H1 (cell line): ENCODE measurements around the gene TENT5A. TPM values are rescaled to one million over a fixed set of nuclear protein-coding genes. Genes with fewer than 3 reads are reported as not detected.

Source experiments
- CTCF ChIA-PET: fragments of 300-600 bp; sonication (Branson Sonifier 250); formaldehyde crosslinking; loops from one replicate; lab custom pipeline; 2021; ENCODE audit not compliant: partially characterized antibody; lab: Charles Lee
- POLR2A ChIA-PET: fragments of 300-600 bp; sonication (Branson Sonifier 250); formaldehyde crosslinking; loops from one replicate; lab custom pipeline; 2021; ENCODE audit warnings: inconsistent platforms; ENCODE audit not compliant: partially characterized antibody; lab: Charles Lee
- DNase-seq, 2 experiments: peaks; one replicate each; pipeline versions ENCODE4 v3.0.0 to v3.0.0-alpha.2; 2010 to 2022; ENCODE audit warnings: low spot score in 2 of 2, low read depth in 1 of 2, mixed read lengths in 1 of 2
- FAIRE-seq: peaks from 2 replicates; lab custom pipeline; 2011; peaks lifted over from hg19 to GRCh38; lab: Jason Lieb, UNC
- H2AFZ ChIP-seq: 2 replicates; pipeline ENCODE4 v1.8.1; 2012; ENCODE audit warnings: low read length, inconsistent platforms
- H2AK5ac ChIP-seq: 2 replicates; pipeline ENCODE4 v1.6.1; 2013; ENCODE audit warnings: low read depth, low read length
- H2BK120ac ChIP-seq: replicated peaks from 2 replicates; pipeline ENCODE3; 2013; ENCODE audit warnings: low read depth, low read length, inconsistent platforms
- H2BK12ac ChIP-seq: 2 replicates; pipeline ENCODE4 v1.6.1; 2013; ENCODE audit warnings: low read depth, low read length
- H2BK15ac ChIP-seq: 2 replicates; pipeline ENCODE4 v1.6.1; 2013; ENCODE audit warnings: low read length
- H2BK20ac ChIP-seq: 2 replicates; pipeline ENCODE4 v1.6.1; 2013; ENCODE audit warnings: low read length
- H2BK5ac ChIP-seq: 2 replicates; pipeline ENCODE4 v1.6.1; 2013; ENCODE audit warnings: low read depth, low read length
- H3K14ac ChIP-seq: 2 replicates; pipeline ENCODE4 v1.6.1; 2013; ENCODE audit warnings: inconsistent platforms; ENCODE audit not compliant: insufficient read length
- H3K18ac ChIP-seq: 2 replicates; pipeline ENCODE4 v1.6.1; 2013; ENCODE audit warnings: low read length; ENCODE audit errors: extremely low read depth
- H3K23ac ChIP-seq: 2 replicates; pipeline ENCODE4 v1.6.1; 2013; ENCODE audit warnings: inconsistent platforms; ENCODE audit not compliant: insufficient read length
- H3K23me2 ChIP-seq: 2 replicates; pipeline ENCODE4 v1.6.1; 2013; ENCODE audit warnings: low read depth, low read length
- H3K27ac ChIP-seq: 2 replicates; pipeline ENCODE4 v1.6.1; 2011; ENCODE audit warnings: low read depth, low read length, inconsistent platforms
- H3K27me3 ChIP-seq, 4 experiments: replicated peaks in 1 of 4; 1 replicate in 1 of 4; 2 replicates in 3 of 4; pipeline versions ENCODE4 v1.6.1 to v1.8.1; 2011 to 2013; ENCODE audit warnings: low read length in 3 of 4, mild to moderate bottlenecking in 3 of 4, inconsistent platforms in 2 of 4, mixed read lengths in 2 of 4, moderate library complexity in 1 of 4; ENCODE audit not compliant: control insufficient read depth in 3 of 4, insufficient read depth in 3 of 4; ENCODE audit errors: extremely low read depth in 1 of 4
- H3K36me3 ChIP-seq, 4 experiments: 2 replicates each; pipeline versions ENCODE4 v1.6.1 to v1.8.1; 2011 to 2013; ENCODE audit warnings: mild to moderate bottlenecking in 4 of 4, low read length in 3 of 4, moderate library complexity in 2 of 4, control low read depth in 1 of 4, inconsistent platforms in 1 of 4; ENCODE audit not compliant: insufficient read depth in 4 of 4, control insufficient read depth in 2 of 4
- H3K4ac ChIP-seq: replicated peaks from 2 replicates; pipeline ENCODE3; 2013; ENCODE audit warnings: low read length, low read depth, mixed read lengths, inconsistent platforms; ENCODE audit not compliant: insufficient read length
- H3K4me1 ChIP-seq, 4 experiments: replicated peaks in 1 of 4; 1 replicate in 1 of 4; 2 replicates in 3 of 4; pipeline versions ENCODE4 v1.6.1 to v1.8.1; 2011 to 2013; ENCODE audit warnings: low read length in 3 of 4, inconsistent platforms in 2 of 4, mixed read lengths in 1 of 4; ENCODE audit not compliant: insufficient read depth in 4 of 4, control insufficient read depth in 3 of 4
- H3K4me2 ChIP-seq, 2 experiments: 2 replicates each; pipeline versions ENCODE4 v1.6.1 to v1.8.1; 2011 to 2013; ENCODE audit warnings: low read depth in 2 of 2, low read length in 2 of 2, control low read depth in 1 of 2, inconsistent platforms in 1 of 2, mild to moderate bottlenecking in 1 of 2; ENCODE audit not compliant: insufficient read depth in 1 of 2
- H3K4me3 ChIP-seq, 4 experiments: fragments of 200-600, 300-600 bp in 1 of 4; sonication (generic), shearing (Covaris generic), sonication (Bioruptor Twin) in 1 of 4; 2 replicates each; pipeline versions ENCODE4 v1.5.1 to v1.8.1; 2011 to 2016; ENCODE audit warnings: low read length in 4 of 4, low read depth in 3 of 4, control low read depth in 2 of 4, inconsistent platforms in 2 of 4, mild to moderate bottlenecking in 2 of 4, mixed read lengths in 1 of 4, moderate library complexity in 1 of 4; ENCODE audit not compliant: insufficient read depth in 2 of 4; ENCODE audit errors: extremely low read depth in 1 of 4
- H3K56ac ChIP-seq: replicated peaks from 2 replicates; pipeline ENCODE3; 2013; ENCODE audit warnings: low read depth, mild to moderate bottlenecking, mixed read lengths, low read length, inconsistent platforms; ENCODE audit not compliant: insufficient read length
- H3K79me1 ChIP-seq: 2 replicates; pipeline ENCODE4 v1.6.1; 2013; ENCODE audit warnings: low read depth, low read length, control low read depth
- H3K79me2 ChIP-seq, 2 experiments: 2 replicates each; pipeline versions ENCODE4 v1.6.1 to v1.8.1; 2012 to 2013; ENCODE audit warnings: low read length in 2 of 2, mild to moderate bottlenecking in 2 of 2, inconsistent platforms in 1 of 2; ENCODE audit not compliant: insufficient read depth in 2 of 2, control insufficient read depth in 1 of 2
- H3K9ac ChIP-seq, 4 experiments: replicated peaks in 1 of 4; 1 replicate in 1 of 4; 2 replicates in 3 of 4; pipeline versions ENCODE4 v1.6.1 to v1.8.1; 2011 to 2013; ENCODE audit warnings: low read depth in 3 of 4, low read length in 3 of 4, control low read depth in 2 of 4, mild to moderate bottlenecking in 2 of 4, moderate library complexity in 2 of 4, inconsistent platforms in 1 of 4; ENCODE audit errors: extremely low read depth in 1 of 4
- H3K9me3 ChIP-seq, 2 experiments: 2 replicates each; pipeline versions ENCODE4 v1.6.1 to v1.8.1; 2012 to 2013; ENCODE audit warnings: mild to moderate bottlenecking in 2 of 2, moderate library complexity in 2 of 2, control low read depth in 1 of 2, inconsistent platforms in 1 of 2, low read depth in 1 of 2, low read length in 1 of 2, mixed read lengths in 1 of 2; ENCODE audit not compliant: insufficient read depth in 2 of 2
- H4K20me1 ChIP-seq, 2 experiments: replicated peaks in 1 of 2; 2 replicates each; pipeline versions ENCODE3 to v1.8.1; 2011 to 2013; ENCODE audit warnings: inconsistent platforms in 2 of 2, low read length in 2 of 2, mild to moderate bottlenecking in 1 of 2; ENCODE audit not compliant: insufficient read depth in 2 of 2, control insufficient read depth in 1 of 2
- H4K5ac ChIP-seq: 2 replicates; pipeline ENCODE4 v1.6.1; 2013; ENCODE audit warnings: low read length, low read depth, mixed read lengths, inconsistent platforms; ENCODE audit not compliant: insufficient read length
- H4K8ac ChIP-seq: 2 replicates; pipeline ENCODE4 v1.8.0; 2013; ENCODE audit warnings: mild to moderate bottlenecking, moderate library complexity, low read length, inconsistent platforms; ENCODE audit not compliant: insufficient read depth; ENCODE audit errors: extremely low read depth
- H4K91ac ChIP-seq: replicated peaks from 2 replicates; pipeline ENCODE3; 2013; ENCODE audit warnings: low read length, mixed read lengths, inconsistent platforms; ENCODE audit not compliant: insufficient read length
- ASH2L ChIP-seq: fragments of 200-600, 300-600 bp; sonication (generic); IDR thresholded peaks from one replicate; pipeline ENCODE4 v1.7.1; 2017; ENCODE audit warnings: low read length
- CTCF ChIP-seq, 3 experiments: IDR thresholded peaks; 1 replicate in 2 of 3; 2 replicates in 1 of 3; pipeline versions ENCODE4 v1.5.1 to v1.6.1; 2011; ENCODE audit warnings: low read length in 3 of 3, mild to moderate bottlenecking in 3 of 3, inconsistent platforms in 2 of 3, low read depth in 1 of 3, moderate library complexity in 1 of 3; ENCODE audit not compliant: insufficient read depth in 1 of 3; ENCODE audit errors: control extremely low read depth in 1 of 3
- EGR1 ChIP-seq: IDR thresholded peaks from 2 replicates; pipeline ENCODE4 v1.6.1; 2011; ENCODE audit warnings: low read depth, low read length, borderline replicate concordance
- EP300 ChIP-seq, 2 experiments: IDR thresholded peaks; 1 replicate in 1 of 2; 2 replicates in 1 of 2; pipeline ENCODE4 v1.6.1; 2011 to 2012; ENCODE audit warnings: low read depth in 2 of 2, low read length in 2 of 2, mild to moderate bottlenecking in 2 of 2, borderline replicate concordance in 1 of 2, inconsistent platforms in 1 of 2, moderate library complexity in 1 of 2
- HDAC2 ChIP-seq, 2 experiments: fragments of 300-600 bp in 1 of 2; sonication (generic) in 1 of 2; IDR thresholded peaks; 2 replicates each; pipeline ENCODE4 v1.6.1; 2011 to 2012; ENCODE audit warnings: low read depth in 2 of 2, low read length in 2 of 2, mild to moderate bottlenecking in 2 of 2, moderate library complexity in 2 of 2, borderline replicate concordance in 1 of 2, inconsistent platforms in 1 of 2
- JUND ChIP-seq: IDR thresholded peaks from 2 replicates; pipeline ENCODE4 v1.6.1; 2011; ENCODE audit warnings: mild to moderate bottlenecking, improper control_type of control experiment, low read length
- SIX5 ChIP-seq: IDR thresholded peaks from 2 replicates; pipeline ENCODE4 v1.6.1; 2011; ENCODE audit warnings: mild to moderate bottlenecking, low read depth, low read length
- WGBS, 2 experiments: shearing (Covaris generic) in 1 of 2; methylation state at CpG; one replicate each; pipeline versions ENCODE4 v1.1.6 to v1.1.7; 2013 to 2015; ENCODE audit warnings: low lambda C conversion rate in 2 of 2, mixed read lengths in 2 of 2, inconsistent platforms in 1 of 2, low coverage in 1 of 2, missing lambda C conversion rate in 1 of 2; ENCODE audit not compliant: insufficient replicate concordance in 2 of 2, insufficient coverage in 1 of 2, insufficient read length in 1 of 2; ENCODE audit errors: extremely low coverage in 1 of 2, missing lambda C conversion rate in 1 of 2; 5-methylcytosine and 5-hydroxymethylcytosine counted together
- polyA plus RNA-seq, 7 experiments: library from polyadenylated mRNA; depleted of rRNA in 3 of 7; stranded (reverse) in 5 of 7; unstranded in 2 of 7; fragments of >200 nt in 5 of 7; fragments of 200-250 nt in 2 of 7; gene quantifications; 1 replicate in 5 of 7; 2 replicates in 1 of 7; 4 replicates in 1 of 7; pipeline versions ENCODE4 v1.2.1 to v1.2.3, GENCODE V29; 2011 to 2013; ENCODE audit warnings: missing spikeins in 2 of 7, mixed read lengths in 2 of 7
- total RNA-seq: library from RNA; stranded (reverse); fragmentation: NEBNext Ultra II Directional; extraction: Animal tissue kit (Norgen Biotek cat#: 25700); gene quantifications from 2 replicates; pipeline ENCODE4 v1.2.1, GENCODE V29; 2021

TENT5A gene
- total and polyA plus RNA-seq, 2 of the 8 experiments (the other 6 are each of a cell fraction or from before 2014, with no cell fraction given): 0.91 to 2.9 TPM

GRCh38 chr6:81753711-81754577 lies 1.5 kb upstream of the TENT5A start:
- Histone ChIP-seq H2BK120ac (no peak overlapping the region), H3K27me3 (peaks cover 0 to 24% (median 10%) of the 10 kb centered on the region in 4 experiments; a peak in 5 of 7 replicates), H3K4me1 (peaks cover 2 to 6% (median 4%) of the 10 kb centered on the region in 4 experiments; a peak in 4 of 7 replicates), H3K4me3 (peak overlapping the region; percentile 65 to 84 (median 78); a peak in 7 of 8 replicates), H3K14ac (no peak overlapping the region), H3K36me3 (no peaks in the 10 kb centered on the region; a peak in 1 of 8 replicates), H3K9ac (peak overlapping the region in 1 of 4 experiments; percentile 52; a peak in 3 of 7 replicates), H3K27ac (no peak overlapping the region), H3K4ac (no peak overlapping the region), H3K23me2 (peaks cover 12% of the 10 kb centered on the region), H2BK5ac (no peak overlapping the region), H4K20me1 (no peaks in the 10 kb centered on the region), H3K4me2 (peak overlapping the region; percentile 93), H2BK12ac (no peak overlapping the region), H3K18ac (no peak overlapping the region), H3K79me1 (no peaks in the 10 kb centered on the region), H3K56ac (no peak overlapping the region), H3K23ac (no peak overlapping the region), H4K91ac (no peak overlapping the region), H2AK5ac (no peak overlapping the region), H2BK20ac (no peak overlapping the region), H2AFZ (peak overlapping the region; percentile 85; the same call in 1 of the 2 replicates), H3K9me3 (no peaks in the 10 kb centered on the region), H4K5ac (no peak overlapping the region), H4K8ac (no peak overlapping the region; the same call in 1 of the 2 replicates), H3K79me2 (no peaks in the 10 kb centered on the region), H2BK15ac (no peak overlapping the region)
- CTCF ChIA-PET: interaction anchor here (0.6 to 4.4 kb wide), 17 partner anchors 9 to 1225 kb away, joined by 3 to 24 read pairs (median 3); no protein-coding TSS in a partner anchor
- POLR2A ChIA-PET: no interaction called here
- no peak for FAIRE-seq
- WGBS, 2 experiments: 26% methylated on average over 39 of the region's 43 CpGs; no CpG with 5 or more reads in 1 of the 2 experiments
- peak in 1 of 2 experiments; percentile 87 for DNase-seq
- peak; percentile 50 for TF ChIP-seq ASH2L
- no peak for TF ChIP-seq JUND
- TF ChIP-seq EP300 (IDR thresholded peaks at IDR 0.05; ENCODE audit: borderline replicate concordance in 1 of 2, low read depth in 2 of 2, low read length in 2 of 2): 0 out of 3 replicates have a peak, but pooled peaks of 1 of the 2 experiments have one; percentile 22
- no peak for TF ChIP-seq SIX5
- peak; percentile 83; the same call in 1 of the 2 replicates for TF ChIP-seq EGR1
- peak in 1 of 2 experiments; percentile 79; a peak in 2 of 4 replicates for TF ChIP-seq HDAC2 (IDR thresholded peaks at IDR 0.05; ENCODE audit: borderline replicate concordance in 1 of 2, low read depth in 2 of 2, low read length in 2 of 2)
- TF ChIP-seq CTCF (IDR thresholded peaks at IDR 0.05; ENCODE audit: control extremely low read depth in 1 of 3, insufficient read depth in 1 of 3, low read depth in 1 of 3, low read length in 3 of 3): peak; percentile 66 to 89 (median 75)
